Measurements from ENCODE around the gene ANKFN1.

Gene ANKFN1

GRCh38 chr17:56298846-56299245, 145.6 kb downstream of the ANKFN1 start:
- H3K36me3 Mint-ChIP-seq (ENCODE audit: low read depth) = peaks cover 1% of the 10 kb centered on the region
- peaks cover 14% of the 10 kb centered on the region for H3K27me3 Mint-ChIP-seq (ENCODE audit: low read depth)
- DNase-seq (ENCODE audit: low spot score) = no peak
- no peaks in the 10 kb centered on the region for H3K9me3 Mint-ChIP-seq
- H3K4me3 Mint-ChIP-seq = no peak overlapping the region
- peaks cover 24% of the 10 kb centered on the region for H3K4me1 Mint-ChIP-seq (ENCODE audit: low read depth)
- H3K27ac Mint-ChIP-seq = no peak overlapping the region

- Mint-ChIP-seq H3K9me3 (no peaks in the 10 kb centered on the region), H3K27ac (no peak overlapping the region), H3K27me3 (ENCODE audit: low read depth) (peaks cover 14% of the 10 kb centered on the region), H3K4me1 (ENCODE audit: low read depth) (peaks cover 24% of the 10 kb centered on the region), H3K4me3 (no peak overlapping the region), H3K36me3 (ENCODE audit: low read depth) (no peaks in the 10 kb centered on the region)
- DNase-seq (ENCODE audit: low spot score) = no peak
Measured at GRCh38 chr17:56300144-56300543, 146.9 kb downstream of the ANKFN1 start.

GRCh38 chr17:56305007-56305406, 151.7 kb downstream of the ANKFN1 start:
- DNase-seq (ENCODE audit: low spot score) = no peak
- Mint-ChIP-seq H3K27ac (no peak overlapping the region), H3K36me3 (ENCODE audit: low read depth) (no peaks in the 10 kb centered on the region), H3K27me3 (ENCODE audit: low read depth) (peaks cover 19% of the 10 kb centered on the region), H3K4me1 (ENCODE audit: low read depth) (peaks cover 6% of the 10 kb centered on the region), H3K9me3 (no peaks in the 10 kb centered on the region), H3K4me3 (no peak overlapping the region)

GRCh38 chr17:56309897-56310296, 156.6 kb downstream of the ANKFN1 start:
- no peak overlapping the region for H3K27ac Mint-ChIP-seq
- no peak overlapping the region for H3K4me3 Mint-ChIP-seq
- no peak for DNase-seq (ENCODE audit: low spot score)
- H3K36me3 Mint-ChIP-seq (ENCODE audit: low read depth) = no peaks in the 10 kb centered on the region
- peaks cover 4% of the 10 kb centered on the region for H3K4me1 Mint-ChIP-seq (ENCODE audit: low read depth)
- peaks cover 14% of the 10 kb centered on the region for H3K27me3 Mint-ChIP-seq (ENCODE audit: low read depth)
- no peaks in the 10 kb centered on the region for H3K9me3 Mint-ChIP-seq

GRCh38 chr17:56310782-56311181, 157.5 kb downstream of the ANKFN1 start:
- H3K27ac Mint-ChIP-seq = no peak overlapping the region
- peaks cover 4% of the 10 kb centered on the region for H3K4me1 Mint-ChIP-seq (ENCODE audit: low read depth)
- H3K27me3 Mint-ChIP-seq (ENCODE audit: low read depth) = peaks cover 20% of the 10 kb centered on the region
- no peaks in the 10 kb centered on the region for H3K36me3 Mint-ChIP-seq (ENCODE audit: low read depth)
- H3K4me3 Mint-ChIP-seq = no peak overlapping the region
- DNase-seq (ENCODE audit: low spot score) = no peak
- no peaks in the 10 kb centered on the region for H3K9me3 Mint-ChIP-seq

GRCh38 chr17:56313201-56313600, 159.9 kb downstream of the ANKFN1 start:
- Mint-ChIP-seq H3K36me3 (ENCODE audit: low read depth) (no peaks in the 10 kb centered on the region), H3K9me3 (no peaks in the 10 kb centered on the region), H3K4me3 (no peak overlapping the region), H3K27me3 (ENCODE audit: low read depth) (peaks cover 17% of the 10 kb centered on the region), H3K4me1 (ENCODE audit: low read depth) (peaks cover 8% of the 10 kb centered on the region), H3K27ac (no peak overlapping the region)
- DNase-seq (ENCODE audit: low spot score) = no peak

GRCh38 chr17:56314026-56314425, 160.8 kb downstream of the ANKFN1 start:
- Mint-ChIP-seq H3K36me3 (ENCODE audit: low read depth) (no peaks in the 10 kb centered on the region), H3K4me1 (ENCODE audit: low read depth) (peaks cover 8% of the 10 kb centered on the region), H3K4me3 (no peak overlapping the region), H3K9me3 (no peaks in the 10 kb centered on the region), H3K27ac (no peak overlapping the region), H3K27me3 (ENCODE audit: low read depth) (peaks cover 14% of the 10 kb centered on the region)
- no peak for DNase-seq (ENCODE audit: low spot score)

- no peaks in the 10 kb centered on the region for H3K36me3 Mint-ChIP-seq (ENCODE audit: low read depth)
- DNase-seq (ENCODE audit: low spot score) = no peak
- no peak overlapping the region for H3K4me3 Mint-ChIP-seq
- no peak overlapping the region for H3K27ac Mint-ChIP-seq
- peaks cover 8% of the 10 kb centered on the region for H3K4me1 Mint-ChIP-seq (ENCODE audit: low read depth)
- H3K27me3 Mint-ChIP-seq (ENCODE audit: low read depth) = peaks cover 14% of the 10 kb centered on the region
- H3K9me3 Mint-ChIP-seq = no peaks in the 10 kb centered on the region
Measured at GRCh38 chr17:56314984-56315602, 161.8 kb downstream of the ANKFN1 start.

- no peak for DNase-seq (ENCODE audit: low spot score)
- Mint-ChIP-seq H3K4me1 (ENCODE audit: low read depth) (peaks cover 8% of the 10 kb centered on the region), H3K9me3 (no peaks in the 10 kb centered on the region), H3K4me3 (no peak overlapping the region), H3K36me3 (ENCODE audit: low read depth) (no peaks in the 10 kb centered on the region), H3K27ac (no peak overlapping the region), H3K27me3 (ENCODE audit: low read depth) (peaks cover 14% of the 10 kb centered on the region)
Measured at GRCh38 chr17:56316604-56317003, 163.3 kb downstream of the ANKFN1 start.

- Mint-ChIP-seq H3K9me3 (no peaks in the 10 kb centered on the region), H3K36me3 (ENCODE audit: low read depth) (no peaks in the 10 kb centered on the region), H3K27ac (no peak overlapping the region), H3K4me1 (ENCODE audit: low read depth) (peaks cover 8% of the 10 kb centered on the region), H3K27me3 (ENCODE audit: low read depth) (peaks cover 19% of the 10 kb centered on the region), H3K4me3 (no peak overlapping the region)
- DNase-seq (ENCODE audit: low spot score) = no peak
Measured at GRCh38 chr17:56317351-56318208, 164.3 kb downstream of the ANKFN1 start.

GRCh38 chr17:56319531-56319930, 166.3 kb downstream of the ANKFN1 start:
- DNase-seq (ENCODE audit: low spot score) = no peak
- H3K27ac Mint-ChIP-seq = no peak overlapping the region
- H3K9me3 Mint-ChIP-seq = no peaks in the 10 kb centered on the region
- no peak overlapping the region for H3K4me3 Mint-ChIP-seq
- peaks cover 12% of the 10 kb centered on the region for H3K27me3 Mint-ChIP-seq (ENCODE audit: low read depth)
- peaks cover 4% of the 10 kb centered on the region for H3K4me1 Mint-ChIP-seq (ENCODE audit: low read depth)
- H3K36me3 Mint-ChIP-seq (ENCODE audit: low read depth) = no peaks in the 10 kb centered on the region

- Mint-ChIP-seq H3K27ac (no peak overlapping the region), H3K27me3 (ENCODE audit: low read depth) (peaks cover 7% of the 10 kb centered on the region), H3K4me3 (no peak overlapping the region), H3K36me3 (ENCODE audit: low read depth) (no peaks in the 10 kb centered on the region), H3K4me1 (ENCODE audit: low read depth) (peaks cover 4% of the 10 kb centered on the region), H3K9me3 (no peaks in the 10 kb centered on the region)
- no peak for DNase-seq (ENCODE audit: low spot score)
Measured at GRCh38 chr17:56320443-56320842, 167.2 kb downstream of the ANKFN1 start.

- no peak overlapping the region for H3K27ac Mint-ChIP-seq
- H3K27me3 Mint-ChIP-seq (ENCODE audit: low read depth) = peaks cover 9% of the 10 kb centered on the region
- no peak for DNase-seq (ENCODE audit: low spot score)
- no peaks in the 10 kb centered on the region for H3K9me3 Mint-ChIP-seq
- no peaks in the 10 kb centered on the region for H3K4me1 Mint-ChIP-seq (ENCODE audit: low read depth)
- no peak overlapping the region for H3K4me3 Mint-ChIP-seq
- no peaks in the 10 kb centered on the region for H3K36me3 Mint-ChIP-seq (ENCODE audit: low read depth)
Measured at GRCh38 chr17:56322991-56323390, 169.7 kb downstream of the ANKFN1 start.

GRCh38 chr17:56324676-56325075, 171.4 kb downstream of the ANKFN1 start:
- Mint-ChIP-seq H3K36me3 (ENCODE audit: low read depth) (no peaks in the 10 kb centered on the region), H3K27me3 (ENCODE audit: low read depth) (peaks cover 9% of the 10 kb centered on the region), H3K4me1 (ENCODE audit: low read depth) (peaks cover 1% of the 10 kb centered on the region), H3K27ac (no peak overlapping the region), H3K4me3 (no peak overlapping the region), H3K9me3 (no peaks in the 10 kb centered on the region)
- no peak for DNase-seq (ENCODE audit: low spot score)
